Kidney tubule cell (primary cell): Measurements from ENCODE around the gene SPIN2A.
"Not testable (repeated sequence)": the region's sequence is repeated elsewhere in the genome, so short reads cannot be mapped to it uniquely, and the experiment has no call there.

Source experiments
- DNase-seq: peaks from one replicate; pipeline ENCODE4 v3.0.0-alpha.2; 2018; ENCODE audit warnings: low spot score

Gene SPIN2A

DNA sequence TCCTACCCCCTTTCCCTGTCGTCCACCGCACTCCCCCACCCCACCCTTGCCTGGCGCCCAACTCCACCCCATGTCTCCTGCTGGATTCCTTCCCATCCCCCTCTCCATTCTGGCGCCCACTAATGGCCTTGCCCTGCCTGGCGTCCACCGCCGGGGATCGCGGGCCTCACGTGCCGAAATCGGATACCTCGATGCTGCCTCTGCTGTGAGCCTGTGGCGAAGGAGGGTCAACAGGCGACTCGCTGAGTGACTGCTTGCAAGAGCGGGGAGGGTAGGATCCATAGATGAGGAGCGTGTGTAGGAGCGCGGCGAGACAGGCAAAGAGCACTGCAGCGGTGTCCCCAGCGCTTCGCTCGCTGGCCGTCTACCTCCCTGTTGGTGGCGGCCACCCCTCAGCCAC lies at the start of gene SPIN2A:
Gene SPIN2A, minus strand, starts transcription at position 325 of the 400 bp plus-strand sequence. CDS start 800 bp downstream, outside the sequence.
- not testable (repeated sequence) for DNase-seq

DNA sequence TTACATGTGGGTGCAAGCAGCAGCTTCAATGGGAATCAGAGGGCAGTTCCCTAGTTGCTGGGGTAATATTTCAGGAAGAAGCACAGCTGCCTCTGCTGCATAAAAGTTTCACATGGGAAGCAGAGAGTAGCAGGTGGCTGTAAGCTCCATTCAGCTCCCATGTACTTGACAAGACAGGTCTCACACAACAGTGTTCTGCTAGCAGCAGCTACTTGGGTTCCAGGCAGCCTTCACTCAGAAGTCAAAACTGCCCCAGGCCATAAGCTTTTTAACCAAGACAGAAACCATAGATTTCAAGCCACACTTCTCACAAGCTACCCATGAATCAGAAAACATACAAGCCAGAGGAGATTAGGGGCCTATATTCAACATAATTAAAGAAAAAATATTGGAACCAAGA lies 41.4 kb upstream of the SPIN2A start:
- DNase-seq: no peak

DNA sequence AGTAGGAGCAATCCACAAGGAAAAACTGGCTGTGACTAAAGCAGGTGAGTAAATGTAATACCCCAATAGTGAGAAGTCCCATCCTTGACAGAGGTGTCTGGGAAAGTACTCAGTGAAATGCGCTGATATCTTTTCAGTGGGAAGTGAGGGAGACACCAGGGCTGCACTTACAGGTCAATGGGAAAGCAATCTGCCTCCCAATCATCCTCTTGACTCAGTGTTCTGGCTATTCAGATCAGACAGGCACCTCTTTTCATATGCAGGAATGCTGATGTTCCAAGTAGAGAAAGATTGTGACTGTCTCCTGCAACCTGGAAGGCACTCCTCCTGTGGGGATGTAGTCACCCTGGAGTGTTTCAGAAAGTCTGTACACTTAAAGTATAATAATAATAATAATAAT lies 39.9 kb upstream of the SPIN2A start:
- DNase-seq: peak; percentile 2

DNA sequence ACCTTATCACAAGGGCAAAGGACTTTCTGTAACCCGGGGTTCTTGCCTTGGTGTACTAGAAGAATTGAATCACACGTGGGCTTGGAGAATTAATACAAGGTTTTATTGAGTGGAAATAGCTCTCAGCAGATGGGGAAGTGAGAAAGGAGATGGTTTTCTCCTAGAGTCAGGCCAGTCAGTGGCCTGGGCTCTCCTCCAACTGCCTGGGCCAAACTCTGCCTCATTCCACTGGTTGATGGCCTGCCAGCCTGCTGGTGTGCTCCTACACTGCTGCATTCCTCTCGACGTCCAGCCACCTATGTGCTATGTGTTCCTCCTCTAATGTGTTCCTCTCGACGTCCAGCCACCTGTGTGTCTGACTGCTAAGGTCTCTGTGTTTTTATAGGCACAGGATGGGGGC lies 35.3 kb upstream of the SPIN2A start:
- DNase-seq: no peak

DNA sequence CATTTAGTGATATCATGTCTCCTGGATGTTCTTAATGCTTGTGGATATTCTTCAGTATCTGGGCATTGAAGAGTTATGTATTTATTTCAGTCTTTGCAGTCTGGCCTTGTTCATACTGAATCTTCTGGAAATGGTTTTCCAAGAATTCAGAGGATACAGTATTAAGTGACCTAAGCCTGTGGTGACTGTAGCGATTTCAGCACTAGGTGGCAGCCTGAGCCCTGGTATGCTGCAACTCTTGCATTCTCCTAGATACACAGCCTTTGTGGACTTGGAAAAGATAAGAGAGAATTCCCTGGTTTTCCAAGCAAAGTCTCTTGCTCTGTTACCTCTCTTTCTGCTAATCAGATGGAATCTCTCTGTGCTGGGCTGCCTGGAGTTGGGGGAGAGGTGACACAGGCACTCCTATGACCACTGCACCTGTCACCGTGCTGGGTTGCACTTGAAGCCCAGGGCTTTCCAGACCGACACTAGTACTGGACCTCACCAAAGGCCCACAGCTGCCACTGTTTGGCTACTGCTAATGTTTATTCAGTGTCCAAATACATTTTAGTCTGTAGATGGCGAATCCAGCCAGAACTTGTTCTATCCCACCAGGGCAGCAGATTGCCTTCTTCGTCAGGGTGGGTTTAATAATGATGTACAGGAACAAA lies 19.3 kb upstream of the SPIN2A start:
- DNase-seq: peak; percentile 39

DNA sequence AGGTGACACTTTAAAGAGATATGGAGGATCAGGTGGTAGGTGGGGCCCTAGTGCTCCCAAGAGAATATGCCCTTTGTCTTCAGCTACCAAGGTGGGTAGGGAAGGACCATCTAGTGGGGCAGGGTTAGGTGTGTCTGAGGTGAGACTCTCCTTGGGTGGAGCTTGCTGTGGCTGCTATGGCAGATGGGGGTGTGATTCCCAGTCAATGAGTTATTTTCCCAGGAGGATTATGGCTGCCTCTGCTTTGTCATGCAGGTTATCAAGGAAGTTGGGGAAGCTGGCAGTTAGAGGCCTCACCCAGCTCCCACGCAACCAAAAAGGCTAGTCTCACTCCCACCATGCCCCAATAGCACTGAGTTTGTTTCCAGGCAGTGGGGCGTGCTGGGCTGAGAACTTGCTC lies 18.0 kb upstream of the SPIN2A start:
- no peak for DNase-seq

DNA sequence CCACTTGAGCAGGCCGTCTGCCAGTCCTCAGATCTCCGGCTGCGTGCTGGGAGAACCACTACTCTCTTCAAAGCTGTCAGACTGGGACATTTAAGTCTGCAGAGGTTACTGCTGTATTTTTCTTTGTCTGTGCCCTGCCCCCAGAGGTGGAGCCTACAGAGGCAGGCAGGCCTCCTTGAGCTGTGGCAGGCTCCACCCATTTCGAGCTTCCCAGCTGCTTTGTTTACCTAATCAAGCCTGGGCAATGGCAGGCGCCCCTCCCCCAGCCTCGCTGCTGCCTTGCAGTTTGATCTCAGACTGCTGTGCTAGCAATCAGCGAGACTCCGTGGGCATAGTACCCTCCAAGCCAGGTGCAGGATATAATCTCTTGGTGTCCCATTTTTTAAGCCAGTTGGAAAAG lies 15.0 kb upstream of the SPIN2A start:
- not testable (repeated sequence) for DNase-seq

DNA sequence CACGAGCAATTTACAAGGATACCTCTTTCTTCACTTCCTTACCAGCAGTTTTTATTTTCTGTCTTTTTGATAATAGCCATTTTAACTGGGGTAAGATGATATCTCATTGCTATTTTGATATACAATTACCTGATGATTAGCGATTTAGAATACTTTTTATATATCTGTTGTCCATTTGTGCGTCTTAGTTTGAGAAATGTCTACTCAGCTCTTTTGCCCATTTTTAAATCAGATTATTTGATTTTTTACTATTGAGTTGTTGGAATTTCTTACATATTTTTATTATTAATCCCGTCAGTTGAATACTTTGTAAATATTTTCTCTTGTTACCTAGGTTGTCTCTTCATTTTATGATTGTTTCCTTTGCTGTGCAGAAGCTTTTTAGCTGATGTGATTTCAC lies 1.5 kb upstream of the SPIN2A start:
- no peak for DNase-seq

DNA sequence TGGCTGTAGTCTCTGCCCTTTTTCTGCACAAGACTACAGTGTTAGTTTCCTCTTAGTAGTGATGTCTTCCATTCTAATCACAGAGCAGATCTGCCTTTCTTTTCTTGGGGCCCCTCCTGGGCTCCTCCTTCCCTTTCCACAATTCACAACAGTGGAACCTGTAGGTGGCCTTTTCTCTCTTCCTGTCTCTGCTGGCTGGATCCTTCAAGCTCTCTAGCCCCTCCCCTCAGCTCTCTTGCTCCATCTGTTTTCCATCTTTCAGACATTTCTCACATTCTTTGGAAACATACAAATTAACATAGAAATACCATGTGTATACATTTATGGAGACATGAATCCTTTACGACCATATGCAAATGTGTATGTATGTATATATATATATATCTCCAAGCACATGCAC lies 304 bp upstream of the SPIN2A start:
- DNase-seq: no peak

DNA sequence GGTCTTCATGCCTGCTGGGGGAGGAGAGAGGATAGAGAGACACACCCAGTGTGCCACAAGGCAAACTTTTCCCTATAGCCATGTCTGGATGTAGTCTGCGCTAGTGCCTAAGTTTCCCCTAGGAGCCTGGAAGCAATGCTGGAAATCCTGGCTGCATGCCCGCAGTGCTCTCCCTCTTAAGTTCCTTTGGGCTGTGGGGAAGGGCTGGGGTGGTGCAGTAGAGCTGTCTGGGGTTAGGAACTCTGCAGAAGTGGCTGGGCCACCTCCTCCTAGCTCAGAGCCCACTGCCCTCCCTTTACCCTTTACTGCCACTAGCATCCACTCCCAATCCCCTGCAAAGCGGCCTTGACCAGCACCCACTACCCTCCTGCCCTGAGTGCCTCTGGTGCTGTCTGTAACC lies 608 bp downstream of the SPIN2A start:
- not testable (repeated sequence) for DNase-seq

DNA sequence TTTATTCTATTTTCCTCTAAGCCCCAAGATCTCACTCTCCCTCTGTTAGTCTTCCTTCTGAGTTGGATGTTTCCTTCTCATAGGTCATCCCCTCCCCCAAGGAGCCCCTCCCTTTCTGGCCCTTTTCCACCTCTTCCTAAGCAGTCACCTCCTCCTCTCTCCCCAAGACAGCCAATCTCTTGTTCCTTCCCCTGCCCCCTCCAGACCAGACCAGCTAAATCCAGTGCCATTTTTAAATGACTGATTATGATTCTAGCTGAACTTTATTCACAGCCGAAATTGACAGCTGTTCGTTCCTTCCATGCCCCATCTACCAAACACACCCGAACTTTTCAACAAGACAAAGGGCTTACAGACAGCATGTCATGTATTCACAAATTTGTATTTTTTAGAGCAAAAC lies 1.9 kb downstream of the SPIN2A start:
- no peak for DNase-seq

DNA sequence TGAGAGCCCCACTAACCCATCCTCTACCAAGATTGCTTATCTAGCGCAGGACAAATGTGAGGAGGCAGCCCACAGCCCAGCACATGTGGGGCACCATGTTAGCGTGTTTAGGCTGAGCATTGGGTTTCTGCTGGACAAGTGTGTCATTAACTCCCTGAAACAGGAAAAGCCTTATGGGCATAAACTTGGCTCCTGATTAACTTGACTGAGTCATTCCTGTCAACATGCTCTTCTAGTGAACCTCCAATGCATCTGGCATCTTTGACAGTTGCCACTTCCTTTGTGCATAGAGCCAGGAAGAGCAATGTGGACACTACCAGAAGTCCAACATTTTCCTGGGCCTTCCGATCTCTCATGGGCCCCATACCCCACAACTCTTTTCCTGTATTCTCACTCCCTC lies 2.5 kb downstream of the SPIN2A start:
- DNase-seq: peak; percentile 54

DNA sequence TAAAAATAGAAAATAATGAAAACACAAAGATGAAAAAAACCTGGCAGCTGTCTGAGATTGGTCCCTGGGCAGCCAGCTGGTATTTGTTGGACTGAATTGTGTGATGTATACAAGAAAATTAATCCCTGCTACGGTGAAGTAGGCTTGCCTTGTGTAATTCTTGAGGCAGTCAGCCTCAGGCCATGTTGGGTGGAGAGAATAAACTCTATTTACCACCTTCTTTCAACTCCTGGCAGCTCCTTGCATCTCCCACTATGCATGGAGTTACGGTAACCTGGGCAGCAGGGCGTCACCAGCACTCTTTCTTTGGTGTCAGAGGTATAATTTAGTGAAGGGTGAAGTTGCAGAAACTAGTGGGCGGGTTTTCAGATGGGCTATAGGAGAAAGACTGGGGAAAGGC lies 3.5 kb downstream of the SPIN2A start:
- DNase-seq: no peak

DNA sequence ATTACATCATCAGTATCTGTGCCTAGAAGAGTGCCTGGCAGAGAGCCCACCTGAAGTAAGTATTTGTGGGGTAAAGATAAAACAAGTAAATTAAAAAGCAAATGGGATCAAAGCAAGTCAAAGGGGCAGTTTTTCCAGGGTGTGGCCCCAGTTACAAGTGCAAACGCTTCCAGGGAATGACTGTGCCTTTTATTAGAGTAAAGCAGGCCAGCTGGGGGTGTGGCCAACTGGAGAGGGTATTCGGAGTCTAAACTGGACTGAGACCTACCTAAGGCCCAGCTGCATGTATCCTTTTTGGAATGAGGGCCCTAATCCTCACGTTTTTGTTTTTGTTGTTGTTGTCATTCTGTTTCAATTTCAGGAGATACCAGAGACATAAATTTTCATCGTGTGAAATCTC lies 3.9 kb downstream of the SPIN2A start:
- not testable (repeated sequence) for DNase-seq

DNA sequence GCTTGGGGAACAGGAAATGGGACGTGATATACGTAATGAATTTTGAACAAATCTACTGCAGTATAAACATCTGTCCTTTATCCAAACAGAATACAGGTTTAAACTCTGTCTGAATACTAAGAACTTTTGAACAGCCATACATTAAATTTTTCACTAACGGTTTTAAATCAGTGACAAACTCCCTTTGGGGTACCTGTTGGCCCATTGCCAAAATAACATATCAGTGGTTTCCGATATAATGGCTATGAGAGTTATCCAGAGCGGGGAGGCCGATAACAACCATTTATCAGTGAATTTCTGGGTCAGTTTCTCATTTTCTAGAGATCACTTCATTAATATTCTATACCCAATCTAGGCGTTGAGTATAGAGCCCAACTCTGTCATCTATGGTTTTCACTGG lies 5.2 kb downstream of the SPIN2A start:
- no peak for DNase-seq

DNA sequence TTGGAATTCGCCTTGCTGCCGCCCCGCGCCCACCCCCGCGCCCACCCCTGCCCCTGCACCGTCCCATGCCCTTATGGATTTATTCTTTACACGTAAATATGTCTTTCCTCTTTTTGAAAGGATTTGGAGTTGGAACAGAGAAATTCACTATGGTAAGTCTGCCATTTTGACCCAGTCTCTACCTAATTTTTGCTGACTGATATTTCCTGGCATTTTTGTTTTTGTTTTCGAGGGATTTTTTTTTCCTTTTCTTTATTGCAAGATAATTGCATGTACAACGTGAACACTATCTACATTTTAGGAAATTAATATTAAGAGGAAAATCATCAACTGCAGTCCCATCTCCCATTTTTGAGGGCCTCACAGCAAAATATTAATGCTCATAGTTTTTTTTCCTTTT lies 15.4 kb downstream of the SPIN2A start:
- no peak for DNase-seq

DNA sequence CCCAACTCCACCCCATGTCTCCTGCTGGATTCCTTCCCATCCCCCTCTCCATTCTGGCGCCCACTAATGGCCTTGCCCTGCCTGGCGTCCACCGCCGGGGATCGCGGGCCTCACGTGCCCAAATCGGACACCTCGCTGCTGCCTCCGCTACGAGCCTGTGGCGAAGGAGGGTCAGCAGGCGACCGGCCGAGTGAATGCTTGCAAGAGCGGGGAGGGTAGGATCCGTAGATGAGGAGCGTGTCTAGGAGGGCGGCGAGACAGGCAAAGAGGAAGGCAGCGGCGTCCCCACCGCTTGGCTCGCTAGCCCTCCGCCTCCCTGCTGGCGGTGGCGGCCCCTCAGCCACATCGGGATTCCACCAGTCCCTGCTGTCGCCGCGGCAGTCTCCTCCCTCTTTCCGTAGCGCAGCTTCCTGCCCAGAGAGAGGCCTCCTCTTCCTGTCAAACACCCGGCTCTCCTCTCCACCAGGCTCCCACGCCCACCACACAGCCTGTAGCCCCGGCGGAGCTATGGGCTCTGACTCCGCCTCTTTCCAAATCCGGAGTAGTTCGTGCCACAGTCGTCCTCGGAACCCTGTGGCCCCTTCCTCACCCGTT lies 15.9 kb downstream of the SPIN2A start, which contains the start of gene SPIN2B:
Gene SPIN2B, minus strand, starts transcription at position 387 of the 594 bp plus-strand sequence.
- peak; percentile 83 for DNase-seq

DNA sequence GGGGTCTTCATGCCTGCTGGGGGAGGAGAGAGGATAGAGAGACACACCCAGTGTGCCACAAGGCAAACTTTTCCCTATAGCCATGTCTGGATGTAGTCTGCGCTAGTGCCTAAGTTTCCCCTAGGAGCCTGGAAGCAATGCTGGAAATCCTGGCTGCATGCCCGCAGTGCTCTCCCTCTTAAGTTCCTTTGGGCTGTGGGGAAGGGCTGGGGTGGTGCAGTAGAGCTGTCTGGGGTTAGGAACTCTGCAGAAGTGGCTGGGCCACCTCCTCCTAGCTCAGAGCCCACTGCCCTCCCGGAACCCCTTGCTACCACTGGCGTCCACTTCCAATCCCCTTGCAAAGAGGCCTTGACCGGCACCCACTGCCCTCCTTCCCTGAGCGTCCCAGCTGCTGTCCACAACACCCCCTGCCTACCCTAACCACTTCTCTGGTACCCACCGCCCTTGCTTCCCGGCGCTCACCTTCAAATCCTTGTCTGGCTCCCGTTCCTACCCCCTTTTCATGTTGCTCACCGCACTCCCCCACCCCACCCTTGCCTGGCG lies 16.5 kb downstream of the SPIN2A start:
- not testable (repeated sequence) for DNase-seq

DNA sequence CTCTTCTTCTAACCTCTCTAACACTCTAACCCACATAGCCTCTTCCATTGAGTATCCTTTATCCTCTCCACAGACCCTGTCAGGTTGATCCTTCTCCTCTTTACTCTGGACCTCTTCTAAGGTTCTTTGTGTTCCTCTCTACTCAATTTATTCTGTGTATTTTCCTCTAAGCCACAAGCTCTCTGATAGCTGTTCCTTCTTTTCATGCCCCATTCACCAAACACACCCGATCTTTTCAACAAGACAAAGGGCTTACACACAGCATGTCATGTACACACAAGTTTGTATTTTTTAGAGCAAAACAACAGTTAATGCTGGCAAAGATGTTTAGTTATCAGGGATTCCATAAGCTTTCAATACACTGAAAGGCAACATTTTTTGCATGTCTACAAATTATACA lies 17.8 kb downstream of the SPIN2A start:
- DNase-seq: no peak

DNA sequence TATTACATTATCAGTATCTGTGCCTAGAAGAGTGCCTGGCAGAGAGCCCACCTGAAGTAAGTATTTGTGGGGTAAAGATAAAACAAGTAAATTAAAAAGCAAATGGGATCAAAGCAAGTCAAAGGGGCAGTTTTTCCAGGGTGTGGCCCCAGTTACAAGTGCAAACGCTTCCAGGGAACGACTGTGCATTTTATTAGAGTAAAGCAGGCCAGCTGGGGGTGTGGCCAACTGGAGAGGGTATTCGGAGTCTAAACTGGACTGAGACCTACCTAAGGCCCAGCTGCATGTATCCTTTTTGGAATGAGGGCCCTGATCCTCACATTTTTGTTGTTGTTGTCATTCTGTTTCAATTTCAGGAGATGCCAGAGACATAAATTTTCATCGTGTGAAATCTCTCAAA lies 19.6 kb downstream of the SPIN2A start:
- DNase-seq: not testable (repeated sequence)

DNA sequence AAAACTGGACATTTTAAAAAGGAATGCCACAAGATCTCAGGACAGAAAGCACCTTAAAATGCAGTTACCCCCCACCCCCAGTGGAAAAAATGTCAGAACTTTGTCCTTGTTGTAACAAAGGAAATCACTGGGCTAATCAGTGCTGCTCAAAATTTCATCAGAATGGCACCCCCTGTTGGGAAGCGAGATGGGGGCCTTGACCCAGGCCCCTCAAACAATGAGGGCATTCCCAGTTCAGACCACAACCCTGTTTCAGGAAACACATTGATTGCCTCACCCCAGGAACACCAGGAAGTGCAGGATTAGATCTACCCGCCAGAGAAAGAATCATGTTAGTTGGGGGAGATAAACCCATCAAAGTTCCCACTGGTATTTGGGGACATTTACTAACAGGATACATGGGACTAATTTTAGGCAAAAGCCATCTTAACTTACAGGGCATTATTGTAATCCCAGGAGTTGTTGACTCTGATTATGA lies 32.2 kb downstream of the SPIN2A start:
- no peak for DNase-seq

DNA sequence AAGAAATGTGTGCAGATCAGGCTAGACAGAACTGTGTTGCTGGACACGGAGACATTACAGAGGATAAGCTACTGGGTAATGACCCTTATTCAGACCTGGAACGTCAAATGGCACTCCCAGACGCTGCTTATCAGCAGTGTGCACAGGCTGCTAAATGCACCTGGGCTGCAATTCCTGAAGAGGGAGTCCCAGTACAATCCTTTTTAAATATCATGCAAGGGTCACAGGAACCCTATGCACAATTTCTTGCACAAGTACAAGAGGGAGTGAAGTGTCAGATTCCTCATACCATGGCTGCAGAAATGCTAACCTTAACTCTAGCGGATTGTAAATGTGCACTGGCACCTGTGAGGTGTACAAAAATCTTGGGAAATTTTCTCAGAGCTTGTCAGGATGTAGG lies 32.8 kb downstream of the SPIN2A start:
- no peak for DNase-seq

DNA sequence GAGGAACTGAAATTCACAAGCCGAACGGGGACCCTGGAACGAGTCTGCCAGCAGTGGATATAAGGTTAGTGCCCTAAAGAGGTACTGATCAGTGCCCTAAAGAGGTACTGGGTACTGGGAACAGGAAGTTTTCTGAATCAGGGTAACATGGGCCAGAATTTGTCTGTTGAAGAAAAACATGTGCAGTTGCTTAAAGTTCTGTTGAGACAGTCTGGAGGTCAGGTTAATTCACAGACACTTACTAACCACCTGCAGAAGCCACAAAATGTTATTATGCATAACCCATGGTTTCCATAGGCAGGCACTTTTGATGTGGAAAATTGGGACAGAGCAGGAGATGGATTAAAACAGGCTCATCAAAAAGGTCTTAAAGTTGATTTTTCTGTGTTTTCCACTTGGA lies 33.7 kb downstream of the SPIN2A start:
- DNase-seq: no peak

DNA sequence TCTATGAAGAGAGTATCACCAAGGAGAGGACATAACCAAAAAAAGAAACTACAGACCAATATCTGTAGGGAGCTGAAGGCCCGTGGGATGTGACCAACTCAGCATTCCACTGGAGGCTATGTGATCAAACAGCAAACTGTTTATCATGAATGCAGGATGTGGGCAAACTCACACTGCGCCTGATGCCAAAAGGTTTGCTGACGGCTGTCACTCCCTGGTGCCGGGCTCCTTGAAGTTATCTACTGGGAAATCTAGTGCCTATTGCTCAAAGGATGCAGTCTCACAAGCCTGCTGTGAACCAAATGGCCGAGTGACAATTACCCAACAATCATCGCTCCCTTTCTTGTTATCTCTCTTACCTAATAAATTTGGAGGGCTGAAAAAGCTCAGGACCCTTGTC lies 34.3 kb downstream of the SPIN2A start:
- not testable (repeated sequence) for DNase-seq
